Frontal cortex (tissue), 4 donors: ENCODE data around the gene SPON1. TPM values are rescaled to one million over a fixed set of nuclear protein-coding genes. Genes with fewer than 3 reads are reported as not detected.

Experiments used
- DNase-seq, 2 donors: peaks; one replicate each; pipeline ENCODE4 v3.0.0; 2012; ENCODE audit warnings: low spot score in 2 of 2
- FAIRE-seq: peaks from 2 replicates; lab custom pipeline; 2012; peaks lifted over from hg19 to GRCh38; lab: Jason Lieb, UNC
- total RNA-seq: library from RNA; depleted of rRNA; stranded (reverse); fragments of >200 nt; gene quantifications from one replicate; pipeline ENCODE4 v1.2.3, GENCODE V29; 2014
- donor health status: control.
- donor health status: control.
- donor health status: control.

SPON1 gene
- total RNA-seq, 1 donor from 2014 or later, result 33.4 TPM

- FAIRE-seq (no peak), DNase-seq (no peak)
These were observed 20.1 kb upstream of the SPON1 start for GRCh38 chr11:13942378-13942777.

- FAIRE-seq, result no peak
These were observed 19.5 kb upstream of the SPON1 start for GRCh38 chr11:13942971-13943381.

GRCh38 chr11:13944016-13944415 is 18.5 kb upstream of the SPON1 start:
- no peak for FAIRE-seq
- no peak for DNase-seq

More at GRCh38 chr11:13942971-13943381, 19.5 kb upstream of the SPON1 start:
- DNase-seq, result no peak

- FAIRE-seq (no peak), DNase-seq (no peak)
These were observed 17.6 kb upstream of the SPON1 start for GRCh38 chr11:13944911-13945425.

- no peak for FAIRE-seq
- DNase-seq, result no peak
These were observed 15.1 kb upstream of the SPON1 start for GRCh38 chr11:13947379-13947778.

- FAIRE-seq (no peak), DNase-seq (no peak)
These were observed 12.6 kb upstream of the SPON1 start for GRCh38 chr11:13949876-13950275.

GRCh38 chr11:13952221-13952620 is 10.3 kb upstream of the SPON1 start:
- FAIRE-seq, result no peak

GRCh38 chr11:13952668-13953067 is 9.9 kb upstream of the SPON1 start:
- DNase-seq (no peak), FAIRE-seq (no peak)

More at GRCh38 chr11:13952221-13952620, 10.3 kb upstream of the SPON1 start:
- no peak for DNase-seq

- FAIRE-seq, result no peak
- DNase-seq, result no peak
These were observed 7.9 kb upstream of the SPON1 start for GRCh38 chr11:13954591-13954990.

- DNase-seq (peak in 1 of 2 donors; percentile 25), FAIRE-seq (no peak)
These were observed 6.5 kb upstream of the SPON1 start for GRCh38 chr11:13955971-13956421.

GRCh38 chr11:13956988-13957387 is 5.5 kb upstream of the SPON1 start:
- DNase-seq (no peak), FAIRE-seq (no peak)

GRCh38 chr11:13958641-13959400 is 3.7 kb upstream of the SPON1 start:
- FAIRE-seq (no peak), DNase-seq (no peak)

- DNase-seq (no peak), FAIRE-seq (no peak)
These were observed 343 bp upstream of the SPON1 start for GRCh38 chr11:13962198-13962561.

GRCh38 chr11:13963169-13963948 is 836 bp downstream of the SPON1 start:
- no peak for FAIRE-seq
- peak; percentile 33 to 41 for DNase-seq

GRCh38 chr11:13963949-13964770 is 1.6 kb downstream of the SPON1 start:
- DNase-seq, result peak; percentile 30 to 31

GRCh38 chr11:13964771-13965074 is 2.2 kb downstream of the SPON1 start:
- DNase-seq (no peak), FAIRE-seq (no peak)

More at GRCh38 chr11:13963949-13964770, 1.6 kb downstream of the SPON1 start:
- no peak for FAIRE-seq

GRCh38 chr11:13965337-13965736 is 2.8 kb downstream of the SPON1 start:
- no peak for DNase-seq
- no peak for FAIRE-seq

- FAIRE-seq, result no peak
- DNase-seq, result no peak
These were observed 3.5 kb downstream of the SPON1 start for GRCh38 chr11:13966013-13966412.

GRCh38 chr11:13966486-13966885 is 4.0 kb downstream of the SPON1 start:
- no peak for FAIRE-seq
- no peak for DNase-seq

GRCh38 chr11:13970986-13971385 is 8.5 kb downstream of the SPON1 start:
- DNase-seq (no peak), FAIRE-seq (no peak)
